Gastrocnemius medialis (tissue), 4 donors: ENCODE measurements around the gene GALNT17.

ENCODE experiments used
- CTCF ChIP-seq, 5 experiments: fragments of 450-650 bp in 3 of 5; fragments of 200-600 bp in 2 of 5; sonication (generic) in 2 of 5; IDR thresholded peaks in 4 of 5; conservative IDR thresholded peaks in 1 of 5; 1 replicate in 4 of 5; 2 replicates in 1 of 5; pipeline ENCODE4 v1.5.1; 2016 to 2019; ENCODE audit warnings: antibody characterized with exemption in 5 of 5, mild to moderate bottlenecking in 3 of 5, moderate library complexity in 3 of 5
- POLR2A ChIP-seq, 2 donors: fragments of 450-650 bp; IDR thresholded peaks; one replicate each; pipeline ENCODE4 v1.6.1; 2017; ENCODE audit warnings: antibody characterized with exemption in 2 of 2, mild to moderate bottlenecking in 2 of 2, moderate library complexity in 2 of 2

- TF ChIP-seq CTCF (IDR thresholded peaks at IDR 0.05 in 4 of 5, conservative IDR thresholded peaks at IDR 0.05 in 1 of 5): no peak
- TF ChIP-seq POLR2A (IDR thresholded peaks at IDR 0.05): no peak
These were observed 89.1 kb downstream of the GALNT17 start for GRCh38 chr7:71221049-71221448.
